Measurements from ENCODE around the gene PAXIP1.

GRCh38 chr7:155003376-155004214 is 671 bp upstream of the PAXIP1 start:
- TF ChIP-seq CTCF (IDR thresholded peaks at IDR 0.05) (no peak), POLR2A (IDR thresholded peaks at IDR 0.05) (peak; percentile 58 to 92 (median 87))
